DOHH2 (cell line): ENCODE measurements around the gene CWH43.

Experiments used
- H3F3A ChIP-seq: fragments of 200-600 bp; sonication (generic), shearing (Covaris generic); 2 replicates; pipeline ENCODE4 v1.6.0; 2016; ENCODE audit warnings: antibody characterized with exemption, mild to moderate bottlenecking; ENCODE audit not compliant: control insufficient read depth, insufficient read depth
- H3K27ac ChIP-seq: fragments of 200-600 bp; sonication (generic); 2 replicates; pipeline ENCODE4 v1.5.1; 2014; ENCODE audit warnings: low read depth, mild to moderate bottlenecking, low read length, moderate library complexity
- H3K27me3 ChIP-seq: fragments of 200-600 bp; sonication (generic); 2 replicates; pipeline ENCODE4 v1.6.1; 2014; ENCODE audit warnings: mild to moderate bottlenecking, low read length, mixed read lengths; ENCODE audit not compliant: control insufficient read depth
- H3K36me3 ChIP-seq: fragments of 200-600 bp; sonication (generic); 2 replicates; pipeline ENCODE4 v1.6.1; 2014; ENCODE audit warnings: mild to moderate bottlenecking, low read length, moderate library complexity, mixed read lengths; ENCODE audit not compliant: control insufficient read depth
- H3K4me1 ChIP-seq: fragments of 200-600 bp; sonication (generic); 2 replicates; pipeline ENCODE4 v1.6.1; 2014; ENCODE audit warnings: mild to moderate bottlenecking, low read length, mixed read lengths; ENCODE audit not compliant: control insufficient read depth
- H3K4me2 ChIP-seq: fragments of 200-600 bp; sonication (generic); 2 replicates; pipeline ENCODE4 v1.6.0; 2014; ENCODE audit warnings: mild to moderate bottlenecking, low read length, moderate library complexity
- H3K4me3 ChIP-seq: fragments of 200-600 bp; sonication (generic); 2 replicates; pipeline ENCODE4 v1.5.1; 2014; ENCODE audit warnings: mild to moderate bottlenecking, low read length, mixed read lengths
- H3K79me2 ChIP-seq: fragments of 200-600 bp; sonication (generic); 2 replicates; pipeline ENCODE4 v1.6.1; 2014; ENCODE audit warnings: mild to moderate bottlenecking, low read length, mixed read lengths; ENCODE audit not compliant: control insufficient read depth
- H3K9me2 ChIP-seq: fragments of 200-600 bp; sonication (generic); replicated peaks from 2 replicates; pipeline ENCODE4 v1.6.1; 2014; ENCODE audit warnings: mild to moderate bottlenecking, low read length, mixed read lengths; ENCODE audit not compliant: control insufficient read depth
- H3K9me3 ChIP-seq: fragments of 200-600 bp; sonication (generic); 2 replicates; pipeline ENCODE4 v1.6.1; 2014; ENCODE audit warnings: antibody characterized with exemption, low read length, mixed read lengths; ENCODE audit not compliant: control insufficient read depth, insufficient read depth
- H4K20me1 ChIP-seq: fragments of 200-600 bp; sonication (generic); 2 replicates; pipeline ENCODE4 v1.6.0; 2014; ENCODE audit warnings: low read depth, mild to moderate bottlenecking, antibody characterized with exemption, low read length, moderate library complexity; ENCODE audit not compliant: control insufficient read depth, insufficient read depth
- EZH2phosphoT487 ChIP-seq: fragments of 200-600 bp; sonication (generic); IDR thresholded peaks from 2 replicates; pipeline ENCODE4 v1.6.1; 2017; ENCODE audit warnings: borderline replicate concordance, mild to moderate bottlenecking, antibody characterized with exemption, low read length, moderate library complexity, mixed read lengths
- TF ChIP-seq, protein P1 (sequence below): fragments of 200-600 bp; sonication (generic); IDR thresholded peaks from one replicate; pipeline ENCODE4 v1.5.1; 2014; ENCODE audit warnings: antibody characterized with exemption, mild to moderate bottlenecking, low read depth, low read length; ENCODE audit not compliant: poor library complexity, severe bottlenecking

Gene CWH43

DNA sequence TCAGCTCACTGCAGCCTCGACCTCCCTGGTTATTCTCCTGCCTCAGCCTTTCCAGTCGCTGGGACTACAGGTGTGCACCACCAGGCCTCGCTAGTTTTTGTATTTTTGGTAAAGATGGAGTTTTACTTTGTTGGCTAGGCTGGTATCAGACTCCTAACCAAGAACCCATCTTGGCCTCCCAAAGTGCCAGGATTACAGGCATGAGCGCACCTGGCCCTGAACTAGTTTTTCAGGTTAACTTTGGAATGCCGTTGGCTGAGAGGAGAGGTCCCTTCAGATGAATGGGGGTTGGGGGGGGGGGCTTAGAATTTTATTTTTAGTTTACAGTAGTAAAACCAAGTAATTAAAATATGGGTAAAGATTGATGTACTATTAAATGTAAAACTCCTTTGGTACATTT is 23.4 kb upstream of the CWH43 start:
- no peaks in the 10 kb centered on the region for H3K4me1 ChIP-seq
- TF ChIP-seq, protein P1, sequence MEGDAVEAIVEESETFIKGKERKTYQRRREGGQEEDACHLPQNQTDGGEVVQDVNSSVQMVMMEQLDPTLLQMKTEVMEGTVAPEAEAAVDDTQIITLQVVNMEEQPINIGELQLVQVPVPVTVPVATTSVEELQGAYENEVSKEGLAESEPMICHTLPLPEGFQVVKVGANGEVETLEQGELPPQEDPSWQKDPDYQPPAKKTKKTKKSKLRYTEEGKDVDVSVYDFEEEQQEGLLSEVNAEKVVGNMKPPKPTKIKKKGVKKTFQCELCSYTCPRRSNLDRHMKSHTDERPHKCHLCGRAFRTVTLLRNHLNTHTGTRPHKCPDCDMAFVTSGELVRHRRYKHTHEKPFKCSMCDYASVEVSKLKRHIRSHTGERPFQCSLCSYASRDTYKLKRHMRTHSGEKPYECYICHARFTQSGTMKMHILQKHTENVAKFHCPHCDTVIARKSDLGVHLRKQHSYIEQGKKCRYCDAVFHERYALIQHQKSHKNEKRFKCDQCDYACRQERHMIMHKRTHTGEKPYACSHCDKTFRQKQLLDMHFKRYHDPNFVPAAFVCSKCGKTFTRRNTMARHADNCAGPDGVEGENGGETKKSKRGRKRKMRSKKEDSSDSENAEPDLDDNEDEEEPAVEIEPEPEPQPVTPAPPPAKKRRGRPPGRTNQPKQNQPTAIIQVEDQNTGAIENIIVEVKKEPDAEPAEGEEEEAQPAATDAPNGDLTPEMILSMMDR: no peak
- no peaks in the 10 kb centered on the region for H3F3A ChIP-seq
- no peaks in the 10 kb centered on the region for H3K9me3 ChIP-seq
- H4K20me1 ChIP-seq: no peaks in the 10 kb centered on the region
- no peaks in the 10 kb centered on the region for H3K79me2 ChIP-seq
- H3K27me3 ChIP-seq: no peaks in the 10 kb centered on the region
- no peak overlapping the region for H3K27ac ChIP-seq
- H3K4me2 ChIP-seq: no peak overlapping the region
- no peaks in the 10 kb centered on the region for H3K9me2 ChIP-seq
- no peak overlapping the region for H3K4me3 ChIP-seq
- no peaks in the 10 kb centered on the region for H3K36me3 ChIP-seq

DNA sequence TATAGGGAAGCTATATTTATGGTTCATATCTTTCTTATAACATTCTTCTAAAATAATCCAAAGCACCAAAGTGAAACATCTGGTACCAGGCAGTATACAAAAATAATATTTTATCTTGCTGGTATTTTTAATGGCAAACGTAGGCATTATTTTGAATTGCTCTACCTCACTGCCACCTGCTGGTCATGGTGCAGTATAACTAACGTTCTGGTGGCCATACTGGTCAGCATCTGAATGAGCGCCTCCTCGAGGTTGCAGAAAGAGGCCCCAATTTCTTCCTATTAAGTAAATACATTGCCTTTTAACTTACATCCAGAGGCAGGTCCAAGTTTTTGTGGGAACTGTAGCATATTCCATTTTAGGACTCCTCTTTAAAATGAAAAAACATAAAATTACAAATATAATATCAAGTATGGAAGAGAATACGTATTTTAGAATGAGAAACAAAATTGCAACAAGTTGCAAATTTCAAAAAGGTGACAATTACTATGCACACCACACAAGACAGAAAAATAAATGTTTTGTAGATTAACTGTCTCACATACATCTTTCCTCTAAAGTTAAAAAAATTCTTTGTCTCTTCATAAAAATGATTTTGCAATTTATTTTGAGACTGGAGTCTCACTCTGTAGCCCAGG is 22.9 kb upstream of the CWH43 start:
- H3K4me2 ChIP-seq: no peak overlapping the region
- no peaks in the 10 kb centered on the region for H3F3A ChIP-seq
- no peaks in the 10 kb centered on the region for H3K4me1 ChIP-seq
- no peaks in the 10 kb centered on the region for H3K9me3 ChIP-seq
- no peaks in the 10 kb centered on the region for H3K36me3 ChIP-seq
- H3K27me3 ChIP-seq: no peaks in the 10 kb centered on the region
- H3K79me2 ChIP-seq: no peaks in the 10 kb centered on the region
- H3K9me2 ChIP-seq: no peaks in the 10 kb centered on the region
- TF ChIP-seq, protein P1: peak; percentile 98
- no peak for TF ChIP-seq EZH2phosphoT487
- H4K20me1 ChIP-seq: no peaks in the 10 kb centered on the region
- H3K4me3 ChIP-seq: no peak overlapping the region
- H3K27ac ChIP-seq: no peak overlapping the region

DNA sequence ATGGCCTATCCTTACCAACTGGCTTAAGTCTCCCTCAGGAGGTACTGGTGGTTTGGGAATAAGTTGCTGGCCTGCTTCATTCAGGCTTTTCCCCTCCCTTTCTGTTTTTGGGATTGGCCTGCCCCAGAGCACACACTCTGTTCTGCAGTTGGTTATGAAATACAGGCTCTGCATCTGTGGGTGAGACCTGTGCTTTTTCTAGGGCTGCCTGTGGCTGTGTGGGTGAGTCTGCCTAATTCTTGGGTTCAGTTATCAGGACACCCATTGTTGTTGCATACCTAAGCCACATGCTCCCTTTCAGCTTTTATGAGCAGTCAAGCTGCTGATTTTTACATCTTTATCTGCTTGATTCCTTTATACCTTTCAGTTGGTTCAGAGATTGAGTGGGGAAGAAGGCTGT is 19.0 kb upstream of the CWH43 start:
- no peaks in the 10 kb centered on the region for H3K9me3 ChIP-seq
- H3K9me2 ChIP-seq: no peaks in the 10 kb centered on the region
- no peaks in the 10 kb centered on the region for H4K20me1 ChIP-seq
- H3K27me3 ChIP-seq: no peaks in the 10 kb centered on the region
- no peak overlapping the region for H3K4me3 ChIP-seq
- H3F3A ChIP-seq: no peaks in the 10 kb centered on the region
- H3K4me2 ChIP-seq: no peak overlapping the region
- TF ChIP-seq, protein P1: no peak
- TF ChIP-seq EZH2phosphoT487: no peak
- H3K79me2 ChIP-seq: no peaks in the 10 kb centered on the region
- no peaks in the 10 kb centered on the region for H3K4me1 ChIP-seq
- H3K36me3 ChIP-seq: no peaks in the 10 kb centered on the region
- no peak overlapping the region for H3K27ac ChIP-seq
